ENCODE measurements around the gene CCBE1. TPM values are rescaled to one million over a fixed set of nuclear protein-coding genes. Genes with fewer than 3 reads are reported as not detected.

CCBE1 gene
- total and polyA plus RNA-seq, 7 donors, result 0.23 to 61.1 (median 38.9) TPM

DNA sequence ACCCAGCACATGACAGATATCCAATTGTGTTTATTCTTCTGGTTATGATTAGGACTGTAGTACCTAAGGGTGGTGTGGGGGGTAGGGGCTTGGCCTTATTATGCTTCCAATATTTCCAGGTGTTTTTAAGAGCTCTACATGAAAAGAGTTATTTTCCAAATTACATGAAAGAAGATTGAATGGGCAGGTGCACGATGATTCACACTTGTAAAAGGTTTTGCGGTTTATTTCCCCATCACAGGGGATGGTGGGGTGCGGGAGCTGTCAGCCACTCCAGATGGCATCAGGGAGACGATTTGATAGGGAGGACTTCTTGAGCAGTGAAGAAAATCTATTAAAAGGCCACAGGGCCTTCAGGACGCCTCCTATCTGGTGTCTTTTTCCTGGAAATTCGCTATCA is 15.1 kb upstream of the CCBE1 start:
- H3K27me3 ChIP-seq, result no peaks in the 10 kb centered on the region
- H3K4me1 ChIP-seq, result peaks cover 0 to 2% (median 0%) of the 10 kb centered on the region in 4 donors
- no peaks in the 10 kb centered on the region for H3K36me3 ChIP-seq
- no peaks in the 10 kb centered on the region for H3K9me3 ChIP-seq
- 52 to 82% methylated on average over 6 of the region's 6 CpGs for WGBS, 2 donors
- no peak for DNase-seq
- H3K27ac ChIP-seq, result no peak overlapping the region
- TF ChIP-seq POLR2A (IDR thresholded peaks at IDR 0.05), result no peak
- TF ChIP-seq, protein P1, sequence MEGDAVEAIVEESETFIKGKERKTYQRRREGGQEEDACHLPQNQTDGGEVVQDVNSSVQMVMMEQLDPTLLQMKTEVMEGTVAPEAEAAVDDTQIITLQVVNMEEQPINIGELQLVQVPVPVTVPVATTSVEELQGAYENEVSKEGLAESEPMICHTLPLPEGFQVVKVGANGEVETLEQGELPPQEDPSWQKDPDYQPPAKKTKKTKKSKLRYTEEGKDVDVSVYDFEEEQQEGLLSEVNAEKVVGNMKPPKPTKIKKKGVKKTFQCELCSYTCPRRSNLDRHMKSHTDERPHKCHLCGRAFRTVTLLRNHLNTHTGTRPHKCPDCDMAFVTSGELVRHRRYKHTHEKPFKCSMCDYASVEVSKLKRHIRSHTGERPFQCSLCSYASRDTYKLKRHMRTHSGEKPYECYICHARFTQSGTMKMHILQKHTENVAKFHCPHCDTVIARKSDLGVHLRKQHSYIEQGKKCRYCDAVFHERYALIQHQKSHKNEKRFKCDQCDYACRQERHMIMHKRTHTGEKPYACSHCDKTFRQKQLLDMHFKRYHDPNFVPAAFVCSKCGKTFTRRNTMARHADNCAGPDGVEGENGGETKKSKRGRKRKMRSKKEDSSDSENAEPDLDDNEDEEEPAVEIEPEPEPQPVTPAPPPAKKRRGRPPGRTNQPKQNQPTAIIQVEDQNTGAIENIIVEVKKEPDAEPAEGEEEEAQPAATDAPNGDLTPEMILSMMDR (IDR thresholded peaks at IDR 0.05), result no peak
- no peak for TF ChIP-seq POLR2AphosphoS5 (IDR thresholded peaks at IDR 0.05)
- no peak for TF ChIP-seq EP300 (IDR thresholded peaks at IDR 0.05)
- H3K4me3 ChIP-seq, result no peak overlapping the region
- intact Hi-C loops (cut with DNase I), result no loop called here

DNA sequence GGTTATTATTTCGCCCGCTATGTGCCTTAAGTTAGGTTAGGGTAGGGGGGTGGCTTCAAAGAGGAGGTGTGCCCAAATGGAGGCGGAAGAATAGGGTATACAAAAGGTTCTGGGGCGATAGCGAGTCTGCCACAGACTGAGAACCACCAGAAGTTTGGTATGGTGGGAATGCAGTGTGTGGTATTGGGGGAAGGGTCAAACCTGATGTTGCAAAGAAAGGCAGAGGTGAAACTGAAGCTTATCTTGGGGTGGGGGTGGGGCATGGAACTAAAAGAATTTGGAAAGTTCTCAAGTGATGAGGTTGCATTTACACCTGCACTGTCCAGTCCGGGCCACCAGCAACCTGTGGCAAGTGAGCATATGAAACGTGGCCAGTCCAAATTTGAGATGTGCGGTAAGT is 11.8 kb upstream of the CCBE1 start:
- intact Hi-C loops (cut with DNase I), result loop anchor here (10.0 kb wide), 1 partner anchor 354 kb away; the partner anchor contains the start of gene LMAN1
- peaks cover 0 to 29% (median 15%) of the 10 kb centered on the region in 4 donors for H3K4me1 ChIP-seq
- H3K27me3 ChIP-seq, result no peaks in the 10 kb centered on the region
- H3K27ac ChIP-seq, result no peak overlapping the region
- no peak overlapping the region for H3K4me3 ChIP-seq
- TF ChIP-seq EP300 (IDR thresholded peaks at IDR 0.05) (no peak), POLR2A (IDR thresholded peaks at IDR 0.05) (no peak), POLR2AphosphoS5 (IDR thresholded peaks at IDR 0.05) (no peak)
- TF ChIP-seq, protein P1 (IDR thresholded peaks at IDR 0.05), result no peak
- no peak for DNase-seq
- H3K9me3 ChIP-seq, result no peaks in the 10 kb centered on the region
- no peaks in the 10 kb centered on the region for H3K36me3 ChIP-seq
- 93 to 95% methylated on average over 8 of the region's 8 CpGs for WGBS, 2 donors

DNA sequence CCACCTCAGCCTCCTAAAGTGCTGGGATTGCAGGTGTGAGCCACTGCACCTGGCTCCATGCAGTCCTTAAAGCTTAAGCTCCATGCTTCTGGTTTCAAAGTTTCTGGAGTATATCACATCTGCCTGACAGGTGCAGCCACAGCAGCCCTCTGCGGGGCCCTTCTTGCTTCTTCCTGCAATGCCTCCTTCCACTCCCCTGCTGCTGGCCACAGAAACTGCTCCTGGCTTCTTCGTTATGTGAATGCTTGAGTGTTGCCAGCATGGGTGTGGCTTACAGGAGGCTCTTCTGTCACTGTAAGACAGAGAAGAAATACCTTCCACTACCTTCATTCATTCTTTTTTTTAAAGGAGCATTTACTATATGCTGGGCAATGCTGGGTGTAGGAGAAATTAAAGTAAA is 10.1 kb upstream of the CCBE1 start:
- Histone ChIP-seq H3K4me1 (peaks cover 0 to 43% (median 22%) of the 10 kb centered on the region in 4 donors), H3K4me3 (no peak overlapping the region), H3K27me3 (no peaks in the 10 kb centered on the region), H3K9me3 (no peaks in the 10 kb centered on the region), H3K36me3 (no peaks in the 10 kb centered on the region), H3K27ac (no peak overlapping the region)
- TF ChIP-seq, protein P1 (IDR thresholded peaks at IDR 0.05), result no peak
- no peak for TF ChIP-seq EP300 (IDR thresholded peaks at IDR 0.05)
- no peak for TF ChIP-seq POLR2A (IDR thresholded peaks at IDR 0.05)
- TF ChIP-seq POLR2AphosphoS5 (IDR thresholded peaks at IDR 0.05), result no peak
- 23 to 38% methylated on average over 2 of the region's 2 CpGs for WGBS, 2 donors
- DNase-seq, result no peak
- intact Hi-C loops (cut with DNase I), result loop anchor here (10.0 kb wide), 1 partner anchor 353 kb away; the partner anchor contains the start of gene LMAN1

DNA sequence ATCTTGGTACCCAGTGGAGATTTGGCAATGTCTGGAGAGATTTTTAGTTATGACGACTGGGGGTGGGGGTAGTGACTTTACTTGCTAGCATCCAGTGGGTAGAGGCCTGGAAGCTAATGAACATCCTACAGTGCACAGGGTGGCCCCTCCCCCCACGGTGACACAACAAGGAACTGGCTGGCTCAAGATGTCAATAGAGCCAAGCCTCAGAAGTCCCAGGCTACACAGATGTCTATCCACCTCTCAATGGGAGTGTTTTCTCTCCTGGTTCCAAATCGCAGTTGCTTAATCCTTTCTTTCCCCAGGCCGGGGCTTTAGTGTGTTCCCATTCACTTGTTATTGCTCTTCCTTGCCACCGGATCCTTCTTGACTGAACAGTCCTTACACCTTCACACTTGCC is 9.3 kb upstream of the CCBE1 start:
- Histone ChIP-seq H3K9me3 (no peaks in the 10 kb centered on the region), H3K36me3 (no peaks in the 10 kb centered on the region), H3K4me3 (no peak overlapping the region), H3K27ac (no peak overlapping the region), H3K4me1 (peaks cover 0 to 51% (median 30%) of the 10 kb centered on the region in 4 donors), H3K27me3 (no peaks in the 10 kb centered on the region)
- 70 to 71% methylated on average over 5 of the region's 5 CpGs for WGBS, 2 donors
- TF ChIP-seq, protein P1 (IDR thresholded peaks at IDR 0.05), result no peak
- TF ChIP-seq POLR2AphosphoS5 (IDR thresholded peaks at IDR 0.05) (no peak), POLR2A (IDR thresholded peaks at IDR 0.05) (no peak), EP300 (IDR thresholded peaks at IDR 0.05) (no peak)
- no peak for DNase-seq
- intact Hi-C loops (cut with DNase I), result loop anchor here (10.0 kb wide), 1 partner anchor 352 kb away; the partner anchor contains the start of gene LMAN1

DNA sequence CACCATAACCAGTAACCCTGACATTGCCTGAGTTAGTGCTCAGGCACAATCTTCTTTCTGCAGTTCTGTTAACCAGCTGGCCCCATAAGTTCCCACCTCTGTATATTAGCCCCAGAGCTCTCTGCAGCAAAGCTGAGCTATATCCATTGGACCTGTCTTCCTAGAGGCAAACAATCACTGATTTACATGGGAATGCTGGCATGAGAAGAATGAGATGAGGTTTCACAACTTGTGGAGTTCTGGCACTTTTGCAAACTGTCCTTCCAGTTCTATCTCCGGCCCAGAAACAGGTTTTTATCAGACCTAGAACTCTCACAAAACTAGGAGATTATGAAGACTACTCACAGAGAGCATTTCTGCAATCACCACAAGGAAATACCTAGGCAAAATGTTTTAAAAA is 7.9 kb upstream of the CCBE1 start:
- 38 to 46% methylated on average over 1 of the region's 1 CpG for WGBS, 2 donors
- intact Hi-C loops (cut with DNase I), result loop anchor here (10.0 kb wide), 1 partner anchor 350 kb away; the partner anchor contains the start of gene LMAN1
- DNase-seq, result no peak
- no peak for TF ChIP-seq POLR2AphosphoS5 (IDR thresholded peaks at IDR 0.05)
- no peak for TF ChIP-seq EP300 (IDR thresholded peaks at IDR 0.05)
- TF ChIP-seq, protein P1 (IDR thresholded peaks at IDR 0.05), result no peak
- no peak for TF ChIP-seq POLR2A (IDR thresholded peaks at IDR 0.05)
- Histone ChIP-seq H3K4me1 (peaks cover 0 to 64% (median 41%) of the 10 kb centered on the region in 4 donors), H3K36me3 (no peaks in the 10 kb centered on the region), H3K4me3 (no peak overlapping the region), H3K27me3 (no peaks in the 10 kb centered on the region), H3K27ac (peak overlapping the region in 1 of 4 donors; percentile 8), H3K9me3 (no peaks in the 10 kb centered on the region)
